HepG2 (cell line): ENCODE data around the gene PSMA4. TPM values are rescaled to one million over a fixed set of nuclear protein-coding genes. Genes with fewer than 3 reads are reported as not detected.

Experiments used
- ATAC-seq: fragments of 200-7000 bp; cut with Tn5 transposase; 3 replicates; pipeline ENCODE4 v1.9.1; 2020; ENCODE audit warnings: mild to moderate bottlenecking, moderate library complexity
- BruUV-seq: library from RNA; stranded (reverse); fragments of 400-500 nt; replicated peaks from 2 replicates; lab custom pipeline; 2021; lab: Mats Ljungman, UMichigan
- CTCF ChIA-PET: fragments of 300-600 bp; formaldehyde crosslinking; extraction: SDS; loops from one replicate; lab custom pipeline; 2021; ENCODE audit warnings: low total read pairs, inconsistent platforms, low intra/inter-chr PET ratio; lab: Yijun Ruan, JAX
- POLR2A ChIA-PET: fragments of 350-600 bp; sonication (Branson Sonifier 250); formaldehyde crosslinking; loops from one replicate; lab custom pipeline; 2020; ENCODE audit warnings: antibody characterized with exemption, inconsistent platforms; lab: Yijun Ruan, JAX
- DNase-seq: peaks from one replicate; pipeline ENCODE4 v3.0.0-alpha.2; 2015; ENCODE audit warnings: low spot score
- FAIRE-seq: peaks from 3 replicates; lab custom pipeline; 2011; peaks lifted over from hg19 to GRCh38; lab: Jason Lieb, UNC
- H2AFZ ChIP-seq: one replicate; pipeline ENCODE4 v1.6.1; 2011; ENCODE audit warnings: low read length, inconsistent platforms
- H3K27ac ChIP-seq: fragments of 300-600 bp; 3 replicates; pipeline ENCODE4 v1.8.0; 2011; ENCODE audit warnings: mixed run types, mild to moderate bottlenecking, mixed read lengths, low read length, inconsistent platforms; ENCODE audit not compliant: insufficient read depth; ENCODE audit errors: extremely low read length
- H3K27me3 ChIP-seq, 2 experiments: fragments of 200-600 bp in 1 of 2; 2 replicates in 1 of 2; 3 replicates in 1 of 2; pipeline versions ENCODE4 v1.6.0 to v1.8.0; 2011; ENCODE audit warnings: low read length in 2 of 2, mild to moderate bottlenecking in 2 of 2, moderate library complexity in 2 of 2, inconsistent platforms in 1 of 2; ENCODE audit not compliant: insufficient read depth in 2 of 2, control insufficient read depth in 1 of 2
- H3K36me3 ChIP-seq, 2 experiments: fragments of 200-600 bp in 1 of 2; replicated peaks in 1 of 2; 2 replicates in 1 of 2; 3 replicates in 1 of 2; pipeline versions ENCODE4 v1.5.1 to v1.8.0; 2011; ENCODE audit warnings: low read length in 2 of 2, inconsistent platforms in 1 of 2; ENCODE audit not compliant: insufficient read depth in 2 of 2, control insufficient read depth in 1 of 2
- H3K4me1 ChIP-seq: 2 replicates; pipeline ENCODE4 v1.5.1; 2012; ENCODE audit warnings: low read length, inconsistent platforms; ENCODE audit not compliant: insufficient read depth
- H3K4me2 ChIP-seq: 2 replicates; pipeline ENCODE4 v1.6.0; 2011; ENCODE audit warnings: low read depth, low read length, inconsistent platforms
- H3K4me3 ChIP-seq, 3 experiments: fragments of 200-600 bp in 1 of 3; sonication (generic), shearing (Covaris generic) in 1 of 3; replicated peaks in 1 of 3; 2 replicates each; pipeline ENCODE4 v1.5.1; 2011 to 2016; ENCODE audit warnings: low read length in 3 of 3, inconsistent platforms in 2 of 3, low read depth in 2 of 3, mild to moderate bottlenecking in 2 of 3, control low read depth in 1 of 3, mixed read lengths in 1 of 3; ENCODE audit not compliant: insufficient read depth in 1 of 3
- H3K79me2 ChIP-seq: one replicate; pipeline ENCODE4 v1.6.1; 2011; ENCODE audit warnings: low read length, inconsistent platforms; ENCODE audit not compliant: insufficient read depth
- H3K9ac ChIP-seq: 2 replicates; pipeline ENCODE4 v1.6.0; 2011; ENCODE audit warnings: mild to moderate bottlenecking, low read depth, low read length, inconsistent platforms; ENCODE audit not compliant: insufficient read depth
- H3K9me3 ChIP-seq: 2 replicates; pipeline ENCODE4 v1.5.1; 2012; ENCODE audit warnings: mild to moderate bottlenecking, low read length
- H4K20me1 ChIP-seq: 2 replicates; pipeline ENCODE4 v1.6.0; 2011; ENCODE audit warnings: inconsistent platforms, mild to moderate bottlenecking, low read length, moderate library complexity; ENCODE audit not compliant: insufficient read depth
- BORCS8-MEF2B ChIP-seq: sonication (generic); formaldehyde crosslinking; IDR thresholded peaks from 2 replicates; pipeline ENCODE4 v1.8.0; 2022; ENCODE audit warnings: mild to moderate bottlenecking, missing genetic modification reagents
- DNMT3B ChIP-seq: conservative IDR thresholded peaks from 2 replicates; pipeline ENCODE4 v1.6.1; 2016; ENCODE audit warnings: missing biosample characterization, control low read depth
- EZH2 ChIP-seq: conservative IDR thresholded peaks from 2 replicates; pipeline ENCODE4 v1.6.1; 2012; ENCODE audit warnings: mild to moderate bottlenecking, low read depth, low read length, moderate library complexity
- HDAC1 ChIP-seq: sonication (generic); formaldehyde crosslinking; IDR thresholded peaks from 2 replicates; pipeline ENCODE4 v1.5.1; 2020; ENCODE audit warnings: mild to moderate bottlenecking, missing genetic modification reagents
- HES4 ChIP-seq: sonication (generic); formaldehyde crosslinking; IDR thresholded peaks from 2 replicates; pipeline ENCODE4 v1.9.0; 2021; ENCODE audit warnings: mild to moderate bottlenecking, missing genetic modification reagents, borderline replicate concordance
- HNRNPH1 ChIP-seq: fragments of 200-400 bp; formaldehyde crosslinking; optimal IDR thresholded peaks from 2 replicates; pipeline ENCODE3; 2017; ENCODE audit warnings: mild to moderate bottlenecking, low read depth, low read length
- PITX1 ChIP-seq: sonication (generic); formaldehyde crosslinking; IDR thresholded peaks from 2 replicates; pipeline ENCODE4 v1.5.1; 2020; ENCODE audit warnings: mild to moderate bottlenecking, missing genetic modification reagents
- ZBTB1 ChIP-seq: sonication (generic); formaldehyde crosslinking; IDR thresholded peaks from 2 replicates; pipeline ENCODE4 v1.4.0; 2020; ENCODE audit warnings: missing genetic modification reagents, borderline replicate concordance
- ZBTB8A ChIP-seq: sonication (generic); formaldehyde crosslinking; IDR thresholded peaks from 2 replicates; pipeline ENCODE4 v1.4.0; 2020; ENCODE audit warnings: mild to moderate bottlenecking, low read depth, missing genetic modification reagents, borderline replicate concordance
- ZNF253 ChIP-seq: sonication (generic); formaldehyde crosslinking; IDR thresholded peaks from 2 replicates; pipeline ENCODE4 v1.8.0; 2022; ENCODE audit warnings: mild to moderate bottlenecking, missing genetic modification reagents, borderline replicate concordance
- ZNF350 ChIP-seq: sonication (generic); formaldehyde crosslinking; IDR thresholded peaks from 2 replicates; pipeline ENCODE4 v1.4.0; 2020; ENCODE audit warnings: mild to moderate bottlenecking, low read depth, missing genetic modification reagents, borderline replicate concordance
- ZNF550 ChIP-seq: sonication (generic); formaldehyde crosslinking; IDR thresholded peaks from 2 replicates; pipeline ENCODE4 v1.4.0; 2020; ENCODE audit warnings: mild to moderate bottlenecking, missing genetic modification reagents, borderline replicate concordance
- ZNF563 ChIP-seq: sonication (generic); formaldehyde crosslinking; IDR thresholded peaks from 2 replicates; pipeline ENCODE4 v1.8.0; 2022; ENCODE audit warnings: mild to moderate bottlenecking, moderate library complexity, missing genetic modification reagents
- ZNF615 ChIP-seq: sonication (generic); formaldehyde crosslinking; IDR thresholded peaks from 2 replicates; pipeline ENCODE4 v1.5.0; 2020; ENCODE audit warnings: mild to moderate bottlenecking, missing genetic modification reagents, borderline replicate concordance
- ZNF737 ChIP-seq: sonication (generic); formaldehyde crosslinking; IDR thresholded peaks from 2 replicates; pipeline ENCODE4 v1.5.0; 2020; ENCODE audit warnings: missing genetic modification reagents, mild to moderate bottlenecking, borderline replicate concordance
- WGBS: methylation state at CpG from one replicate; pipeline ENCODE4 v1.1.6; 2017; ENCODE audit warnings: low lambda C conversion rate; 5-methylcytosine and 5-hydroxymethylcytosine counted together
- in situ Hi-C: cut with HindIII; loops from 2 replicates; pipeline ENCODE4 v1.10.0; 2017; ENCODE audit warnings: low pct_unique_long_range_greater_than_20kb; ENCODE audit not compliant: extremely low pct_ligation_motif_present
- intact Hi-C: fragments of 100-400 bp; cut with micrococcal nuclease; formaldehyde crosslinking; loops from one replicate; pipeline ENCODE4 v1.10.0; 2022; ENCODE audit not compliant: unreplicated experiment
- polyA plus RNA-seq, 8 experiments: library from polyadenylated mRNA; depleted of rRNA in 3 of 8; stranded (reverse) in 7 of 8; unstranded in 1 of 8; fragments of >200 nt; fragmentation: Illumina TruSeq in 4 of 8; extraction: Trizol in 4 of 8; gene quantifications; 2 replicates each; pipeline versions ENCODE4 v1.2.1 to v1.2.3, GENCODE V29; 2011 to 2016; ENCODE audit warnings: low read depth in 4 of 8, missing spikeins in 1 of 8, mixed read lengths in 1 of 8; ENCODE audit not compliant: insufficient read depth in 1 of 8
- total RNA-seq, 5 experiments: library from RNA; depleted of rRNA; stranded (reverse); fragments of >200 nt; fragmentation: Illumina TruSeq; extraction: Trizol; gene quantifications; 2 replicates each; pipeline ENCODE4 v1.2.3, GENCODE V29; 2016; ENCODE audit warnings: low read depth in 1 of 5
- TF ChIP-seq, protein P1 (sequence below): sonication (generic); formaldehyde crosslinking; IDR thresholded peaks from 2 replicates; pipeline ENCODE4 v1.4.0; 2020; ENCODE audit warnings: low read depth, mild to moderate bottlenecking, missing genetic modification reagents
- TF ChIP-seq, protein P2 (sequence below): sonication (generic); formaldehyde crosslinking; IDR thresholded peaks from 2 replicates; pipeline ENCODE4 v1.5.0; 2020; ENCODE audit warnings: mild to moderate bottlenecking, missing genetic modification reagents, borderline replicate concordance

The PSMA4 gene
- total and polyA plus RNA-seq, 2 of the 13 experiments (the other 11 are each of a cell fraction or from before 2014, with no cell fraction given): 202 to 404 TPM

DNA sequence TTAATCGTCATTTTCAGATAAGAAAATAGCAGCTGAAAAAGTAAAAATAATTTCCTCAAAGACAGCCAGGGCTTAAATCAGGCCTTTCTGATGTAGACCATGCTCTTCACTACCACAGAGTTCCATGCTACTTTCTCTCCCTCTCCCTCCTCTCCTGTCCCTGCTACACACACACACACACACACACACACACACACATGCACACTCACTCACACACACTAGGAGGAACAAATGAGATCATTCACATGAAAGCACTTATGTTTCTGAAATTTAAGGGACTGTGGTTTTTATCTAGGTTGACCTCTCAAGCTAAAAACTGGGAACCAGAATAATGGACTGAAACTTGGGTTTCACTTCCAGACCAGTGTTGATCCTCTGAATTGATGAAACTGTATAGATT is 4.1 kb upstream of the PSMA4 start:
- BruUV-seq: no TSS peak
- Histone ChIP-seq H3K4me1 (peaks cover 5% of the 10 kb centered on the region; the same call in 1 of the 2 replicates), H3K4me3 (no peak overlapping the region), H4K20me1 (no peaks in the 10 kb centered on the region), H3K27ac (no peak overlapping the region), H3K36me3 (no peaks in the 10 kb centered on the region), H3K27me3 (no peaks in the 10 kb centered on the region; a peak in 1 of 5 replicates), H3K9me3 (no peaks in the 10 kb centered on the region), H3K9ac (no peak overlapping the region), H3K79me2 (peaks cover 6% of the 10 kb centered on the region), H3K4me2 (no peak overlapping the region), H2AFZ (no peak overlapping the region)
- CTCF ChIA-PET: no interaction called here
- TF ChIP-seq EZH2 (no peak), HNRNPH1 (no peak), ZNF737 (no peak), DNMT3B (CRISPR knock-in tag) (no peak), PITX1 (CRISPR knock-in tag) (no peak), ZNF550 (no peak), HDAC1 (CRISPR knock-in tag) (no peak), ZNF563 (CRISPR knock-in tag) (no peak), HES4 (CRISPR knock-in tag) (no peak), ZNF253 (CRISPR knock-in tag) (no peak), ZBTB8A (no peak), ZNF615 (CRISPR knock-in tag) (no peak), BORCS8-MEF2B (CRISPR knock-in tag) (no peak), ZBTB1 (no peak), ZNF350 (CRISPR knock-in tag) (no peak)
- TF ChIP-seq, protein P1, sequence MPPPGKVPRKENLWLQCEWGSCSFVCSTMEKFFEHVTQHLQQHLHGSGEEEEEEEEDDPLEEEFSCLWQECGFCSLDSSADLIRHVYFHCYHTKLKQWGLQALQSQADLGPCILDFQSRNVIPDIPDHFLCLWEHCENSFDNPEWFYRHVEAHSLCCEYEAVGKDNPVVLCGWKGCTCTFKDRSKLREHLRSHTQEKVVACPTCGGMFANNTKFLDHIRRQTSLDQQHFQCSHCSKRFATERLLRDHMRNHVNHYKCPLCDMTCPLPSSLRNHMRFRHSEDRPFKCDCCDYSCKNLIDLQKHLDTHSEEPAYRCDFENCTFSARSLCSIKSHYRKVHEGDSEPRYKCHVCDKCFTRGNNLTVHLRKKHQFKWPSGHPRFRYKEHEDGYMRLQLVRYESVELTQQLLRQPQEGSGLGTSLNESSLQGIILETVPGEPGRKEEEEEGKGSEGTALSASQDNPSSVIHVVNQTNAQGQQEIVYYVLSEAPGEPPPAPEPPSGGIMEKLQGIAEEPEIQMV (CRISPR knock-in tag): no peak
- TF ChIP-seq, protein P2, sequence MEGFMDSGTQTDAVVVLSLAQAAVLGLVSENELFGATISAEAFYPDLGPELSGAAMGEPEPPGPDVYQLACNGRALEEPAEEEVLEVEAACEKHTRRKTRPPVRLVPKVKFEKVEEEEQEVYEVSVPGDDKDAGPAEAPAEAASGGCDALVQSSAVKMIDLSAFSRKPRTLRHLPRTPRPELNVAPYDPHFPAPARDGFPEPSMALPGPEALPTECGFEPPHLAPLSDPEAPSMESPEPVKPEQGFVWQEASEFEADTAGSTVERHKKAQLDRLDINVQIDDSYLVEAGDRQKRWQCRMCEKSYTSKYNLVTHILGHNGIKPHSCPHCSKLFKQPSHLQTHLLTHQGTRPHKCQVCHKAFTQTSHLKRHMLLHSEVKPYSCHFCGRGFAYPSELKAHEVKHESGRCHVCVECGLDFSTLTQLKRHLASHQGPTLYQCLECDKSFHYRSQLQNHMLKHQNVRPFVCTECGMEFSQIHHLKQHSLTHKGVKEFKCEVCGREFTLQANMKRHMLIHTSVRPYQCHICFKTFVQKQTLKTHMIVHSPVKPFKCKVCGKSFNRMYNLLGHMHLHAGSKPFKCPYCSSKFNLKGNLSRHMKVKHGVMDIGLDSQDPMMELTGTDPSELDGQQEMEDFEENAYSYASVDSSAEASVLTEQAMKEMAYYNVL: no peak
- DNase-seq (no peak), FAIRE-seq (no peak), ATAC-seq (no peak)
- POLR2A ChIA-PET: no interaction called here
- in situ Hi-C loops (no loop called here), intact Hi-C loops (no loop called here)
- WGBS: 98% methylated on average over 1 of the region's 1 CpG
